B cell (primary cell): ENCODE data around the gene ZNF311. TPM values are rescaled to one million over a fixed set of nuclear protein-coding genes. Genes with fewer than 3 reads are reported as not detected.

Source experiments
- ATAC-seq: fragments of 200-7000 bp; cut with Tn5 transposase; one replicate; pipeline ENCODE4 v1.10.0; 2021; ENCODE audit warnings: low read depth, mild to moderate bottlenecking, moderate number of reproducible peaks, moderate library complexity
- CTCF ChIA-PET: fragments of 350-600 bp; sonication (Branson Sonifier 250); formaldehyde crosslinking; loops from one replicate; lab custom pipeline; 2021; ENCODE audit warnings: antibody characterized with exemption, inconsistent platforms; lab: Charles Lee
- POLR2A ChIA-PET: fragments of 350-600 bp; sonication (Branson Sonifier 250); formaldehyde crosslinking; loops from one replicate; lab custom pipeline; 2021; ENCODE audit warnings: antibody characterized with exemption; lab: Charles Lee
- DNase-seq: peaks from one replicate; pipeline ENCODE4 v3.0.0; 2013
- H2AFZ ChIP-seq: 2 replicates; pipeline ENCODE4 v1.6.1; 2012; ENCODE audit warnings: mild to moderate bottlenecking, low read depth, low read length; ENCODE audit not compliant: insufficient read depth, poor library complexity, severe bottlenecking
- H3K27ac ChIP-seq, 2 donors: 1 replicate in 1 of 2; 2 replicates in 1 of 2; pipeline ENCODE4 v1.5.1; 2012 to 2013; ENCODE audit warnings: low read length in 2 of 2, mild to moderate bottlenecking in 2 of 2, moderate library complexity in 1 of 2
- H3K27me3 ChIP-seq, 4 experiments: fragments of 200-600 bp in 1 of 4; sonication (generic) in 1 of 4; replicated peaks in 1 of 4; 1 replicate in 2 of 4; 2 replicates in 2 of 4; pipeline versions ENCODE4 v1.6.1 to v1.7.0; 2013 to 2016; ENCODE audit warnings: low read length in 3 of 4, mild to moderate bottlenecking in 2 of 4, mixed read lengths in 1 of 4, moderate library complexity in 1 of 4; ENCODE audit not compliant: insufficient read depth in 4 of 4, control insufficient read depth in 3 of 4; ENCODE audit errors: control extremely low read depth in 1 of 4
- H3K36me3 ChIP-seq, 2 experiments: replicated peaks in 1 of 2; 1 replicate in 1 of 2; 2 replicates in 1 of 2; pipeline versions ENCODE4 v1.6.1 to v1.7.1; 2013; ENCODE audit warnings: low read length in 1 of 2; ENCODE audit not compliant: insufficient read depth in 2 of 2, control insufficient read depth in 1 of 2; ENCODE audit errors: control extremely low read depth in 1 of 2, extremely low read depth in 1 of 2
- H3K4me1 ChIP-seq, 2 donors: fragments of 200-600 bp in 1 of 2; sonication (generic) in 1 of 2; 1 replicate in 1 of 2; 2 replicates in 1 of 2; pipeline versions ENCODE4 v1.5.1 to v1.6.1; 2013 to 2017; ENCODE audit warnings: low read length in 2 of 2; ENCODE audit not compliant: control insufficient read depth in 2 of 2, insufficient read depth in 2 of 2
- H3K4me2 ChIP-seq: replicated peaks from 2 replicates; pipeline ENCODE3; 2012; ENCODE audit warnings: mild to moderate bottlenecking, low read depth, low read length; ENCODE audit not compliant: poor library complexity, severe bottlenecking
- H3K4me3 ChIP-seq, 5 experiments: fragments of 200-600 bp in 1 of 5; sonication (generic) in 1 of 5; 1 replicate in 3 of 5; 2 replicates in 2 of 5; pipeline versions ENCODE4 v1.5.1 to v1.7.0; 2011 to 2016; ENCODE audit warnings: low read length in 4 of 5, mild to moderate bottlenecking in 4 of 5, low read depth in 2 of 5, control low read depth in 1 of 5, moderate library complexity in 1 of 5; ENCODE audit not compliant: insufficient read depth in 1 of 5; ENCODE audit errors: control extremely low read depth in 1 of 5, extremely low read depth in 1 of 5
- H3K79me2 ChIP-seq: fragments of 200-600 bp; sonication (generic); one replicate; pipeline ENCODE4 v1.6.0; 2016; ENCODE audit warnings: low read length; ENCODE audit not compliant: control insufficient read depth, insufficient read depth
- H3K9ac ChIP-seq: fragments of 200-600 bp; sonication (generic); 2 replicates; pipeline ENCODE4 v1.6.1; 2017; ENCODE audit warnings: mild to moderate bottlenecking, low read length, moderate library complexity
- H3K9me3 ChIP-seq, 3 donors: one replicate each; pipeline versions ENCODE4 v1.6.1 to v1.7.1; 2013; ENCODE audit warnings: low read length in 2 of 3; ENCODE audit not compliant: control insufficient read depth in 2 of 3, insufficient read depth in 1 of 3; ENCODE audit errors: control extremely low read depth in 1 of 3
- H4K20me1 ChIP-seq: 2 replicates; pipeline ENCODE4 v1.6.0; 2012; ENCODE audit warnings: mild to moderate bottlenecking, low read length; ENCODE audit not compliant: insufficient read depth, control insufficient read depth, poor library complexity, severe bottlenecking
- H3K27ac Mint-ChIP-seq: one replicate; pipeline ENCODE4 v1.8.0; 2021; ENCODE audit warnings: mixed read lengths
- H3K27me3 Mint-ChIP-seq: one replicate; pipeline ENCODE4 v1.8.0; 2021; ENCODE audit warnings: mixed read lengths
- H3K4me1 Mint-ChIP-seq: one replicate; pipeline ENCODE4 v1.8.0; 2021; ENCODE audit warnings: mixed read lengths
- H3K4me3 Mint-ChIP-seq: one replicate; pipeline ENCODE4 v1.8.0; 2021; ENCODE audit warnings: mixed read lengths
- H3K9me3 Mint-ChIP-seq: one replicate; pipeline ENCODE4 v1.8.0; 2022; ENCODE audit warnings: mixed read lengths; ENCODE audit not compliant: insufficient read depth
- CTCF ChIP-seq: fragments of 200-600 bp; IDR thresholded peaks from one replicate; pipeline ENCODE4 v1.8.0; 2022; ENCODE audit warnings: antibody characterized with exemption, mild to moderate bottlenecking
- EZH2 ChIP-seq: IDR thresholded peaks from 2 replicates; pipeline ENCODE4 v1.6.1; 2012; ENCODE audit warnings: borderline replicate concordance, low read depth, mild to moderate bottlenecking, moderate library complexity, low read length; ENCODE audit not compliant: insufficient read depth, poor library complexity, severe bottlenecking
- WGBS: methylation state at CpG from one replicate; pipeline ENCODE4 v1.1.5; 2013; ENCODE audit warnings: missing lambda C conversion rate; ENCODE audit not compliant: insufficient coverage; 5-methylcytosine and 5-hydroxymethylcytosine counted together
- intact Hi-C: fragments of 100-400 bp; cut with micrococcal nuclease; formaldehyde crosslinking; loops from one replicate; pipeline ENCODE4 v1.10.0; 2022
- polyA plus RNA-seq: library from polyadenylated mRNA; depleted of rRNA; stranded (reverse); fragments of >200 nt; gene quantifications from 2 replicates; pipeline ENCODE4 v1.2.3, GENCODE V29; 2012
- total RNA-seq, 2 donors: library from RNA; stranded (reverse); fragments of 120-200 nt in 1 of 2; gene quantifications; 1 replicate in 1 of 2; 2 replicates in 1 of 2; pipeline versions ENCODE4 v1.2.3 to v1.2.4, GENCODE V29; 2013 to 2022

ZNF311 gene
- total and polyA plus RNA-seq, 2 donors (not counting 1 experiment from before 2014, with no cell fraction given) = 0.17 TPM; not detected in 1

GRCh38 chr6:28969129-28969528, 36.0 kb downstream of the ZNF311 start:
- WGBS = 92% methylated on average over 15 of the region's 15 CpGs
- ATAC-seq = no peak
- no peak overlapping the region for H3K4me2 ChIP-seq
- peaks cover 0 to 2% (median 0%) of the 10 kb centered on the region in 4 experiments for H3K27me3 ChIP-seq
- Mint-ChIP-seq H3K27ac (no peak overlapping the region), H3K9me3 (peaks cover 15% of the 10 kb centered on the region), H3K4me3 (no peak overlapping the region), H3K4me1 (no peaks in the 10 kb centered on the region), H3K27me3 (peaks cover 23% of the 10 kb centered on the region)
- H3K27ac ChIP-seq = no peak overlapping the region
- H3K4me1 ChIP-seq = no peaks in the 10 kb centered on the region
- no peaks in the 10 kb centered on the region for H4K20me1 ChIP-seq
- DNase-seq = no peak
- intact Hi-C loops = no loop called here
- no peak for TF ChIP-seq EZH2
- TF ChIP-seq CTCF = no peak
- H3K79me2 ChIP-seq = no peaks in the 10 kb centered on the region
- H3K4me3 ChIP-seq = no peak overlapping the region
- no peak overlapping the region for H2AFZ ChIP-seq
- ChIA-PET CTCF (interaction anchor here (0.9 kb wide), 1 partner anchor 37 kb away, joined by 4 read pairs; no protein-coding TSS in a partner anchor), POLR2A (no interaction called here)
- H3K36me3 ChIP-seq = no peaks in the 10 kb centered on the region
- H3K9ac ChIP-seq = no peak overlapping the region
- peaks cover 0 to 21% (median 0%) of the 10 kb centered on the region in 3 donors for H3K9me3 ChIP-seq

GRCh38 chr6:28968476-28968875, 36.6 kb downstream of the ZNF311 start:
- CTCF ChIA-PET = no interaction called here
- TF ChIP-seq CTCF = no peak
- TF ChIP-seq EZH2 = no peak
- no peak overlapping the region for H3K9ac ChIP-seq
- H3K27ac Mint-ChIP-seq = no peak overlapping the region
- no peaks in the 10 kb centered on the region for H3K36me3 ChIP-seq
- H3K27me3 Mint-ChIP-seq = peaks cover 24% of the 10 kb centered on the region
- no peaks in the 10 kb centered on the region for H3K4me1 ChIP-seq
- POLR2A ChIA-PET = no interaction called here
- no peaks in the 10 kb centered on the region for H3K4me1 Mint-ChIP-seq
- H3K79me2 ChIP-seq = no peaks in the 10 kb centered on the region
- peaks cover 0 to 2% (median 0%) of the 10 kb centered on the region in 4 experiments for H3K27me3 ChIP-seq
- H3K4me2 ChIP-seq = no peak overlapping the region
- peaks cover 0 to 21% (median 0%) of the 10 kb centered on the region in 3 donors for H3K9me3 ChIP-seq
- H4K20me1 ChIP-seq = no peaks in the 10 kb centered on the region
- no peak for DNase-seq
- no peak for ATAC-seq
- peaks cover 15% of the 10 kb centered on the region for H3K9me3 Mint-ChIP-seq
- no peak overlapping the region for H3K4me3 Mint-ChIP-seq
- no peak overlapping the region for H2AFZ ChIP-seq
- no peak overlapping the region for H3K27ac ChIP-seq
- intact Hi-C loops = no loop called here
- H3K4me3 ChIP-seq = no peak overlapping the region
- 92% methylated on average over 3 of the region's 4 CpGs for WGBS
